GM19455 (cell line): ENCODE data around the gene FKTN.
"Not testable (repeated sequence)": the region's sequence is repeated elsewhere in the genome, so short reads cannot be mapped to it uniquely, and the experiment has no call there.

Experiments
- ATAC-seq: cut with Tn5 transposase; IDR thresholded peaks from one replicate; pipeline ENCODE4 v1.9.1; 2021; ENCODE audit not compliant: unreplicated experiment

FKTN gene

DNA sequence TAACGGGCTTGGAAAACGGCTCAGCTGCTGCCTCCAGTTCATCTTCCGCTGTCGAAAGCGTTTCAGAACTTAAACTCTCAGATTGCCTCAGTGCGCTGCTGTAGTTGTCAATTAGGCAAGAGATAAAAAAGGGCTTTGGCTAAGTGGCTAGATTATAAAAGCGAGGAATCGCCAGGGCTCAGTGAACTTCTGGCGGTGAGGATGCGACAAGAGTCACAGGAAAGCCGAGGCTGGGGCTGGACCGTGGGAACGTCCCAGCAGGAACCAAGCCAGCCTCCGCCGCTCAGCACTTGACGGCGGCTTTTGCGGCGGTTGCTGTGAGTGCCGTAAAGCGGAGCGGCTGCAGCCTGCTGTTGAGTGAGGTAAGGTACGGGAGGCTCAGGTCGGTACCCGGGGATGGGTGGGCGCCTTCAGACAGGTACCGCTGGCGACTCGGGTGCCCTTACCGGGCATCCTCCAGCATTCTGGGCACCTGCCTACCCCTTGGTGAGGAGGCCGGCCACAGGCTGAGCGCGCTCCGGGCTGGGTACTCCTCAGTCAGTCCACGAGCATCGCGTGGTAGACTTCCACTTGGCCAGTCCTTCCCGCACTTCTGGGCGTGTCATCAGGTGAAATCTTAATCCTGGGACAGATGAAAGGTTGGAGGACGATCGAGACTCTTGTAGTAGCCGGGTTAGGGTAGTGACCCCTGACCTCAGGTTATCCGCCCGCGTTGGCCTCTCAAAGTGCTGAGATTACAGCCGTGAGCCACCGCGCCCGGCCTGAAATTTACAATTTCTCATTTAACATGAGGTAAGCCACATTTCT lies at the start of gene FKTN:
Gene FKTN (plus strand): TSS at position 328 of the 807 bp plus-strand sequence. CDS start 16,902 bp downstream, outside the sequence.
- peak; percentile 98 for ATAC-seq

DNA sequence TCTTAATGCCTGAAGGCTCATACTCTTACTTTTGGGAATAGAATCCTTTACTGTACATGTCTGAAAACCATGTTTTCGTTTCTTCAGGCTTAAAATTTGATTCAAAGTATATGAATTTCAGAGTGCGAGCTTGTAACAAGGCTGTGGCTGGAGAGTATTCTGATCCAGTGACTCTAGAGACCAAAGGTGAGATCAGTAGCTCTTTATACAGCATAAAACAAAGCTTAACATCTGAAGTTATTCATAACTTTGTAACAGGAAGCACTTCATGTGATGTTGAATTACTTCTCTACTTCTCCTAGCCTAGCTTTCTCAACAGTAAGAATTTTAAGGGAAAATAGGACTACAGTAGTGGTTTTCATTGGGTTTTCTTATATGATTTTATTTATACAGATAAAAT lies 49.4 kb upstream of the FKTN start:
- ATAC-seq, result no peak

DNA sequence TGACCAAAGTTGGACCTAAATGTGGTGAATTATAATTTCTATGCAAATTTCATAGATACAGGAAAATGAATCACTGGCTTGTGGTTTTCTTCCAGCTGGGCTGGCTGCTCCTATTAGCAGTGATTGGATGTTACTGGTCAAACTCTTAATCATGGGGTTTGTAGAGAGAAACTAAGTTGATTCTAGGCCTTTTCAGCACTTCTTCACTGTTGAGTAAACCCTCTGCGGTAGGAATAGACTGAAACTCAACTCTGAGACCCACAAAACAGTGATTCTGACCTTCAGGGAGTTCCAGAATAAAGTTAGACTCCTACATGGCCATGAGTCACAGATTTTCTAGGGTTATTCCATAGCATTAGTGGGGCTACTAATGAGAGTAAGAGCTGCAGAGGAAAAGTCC lies 47.9 kb upstream of the FKTN start:
- peak; percentile 50 for ATAC-seq

DNA sequence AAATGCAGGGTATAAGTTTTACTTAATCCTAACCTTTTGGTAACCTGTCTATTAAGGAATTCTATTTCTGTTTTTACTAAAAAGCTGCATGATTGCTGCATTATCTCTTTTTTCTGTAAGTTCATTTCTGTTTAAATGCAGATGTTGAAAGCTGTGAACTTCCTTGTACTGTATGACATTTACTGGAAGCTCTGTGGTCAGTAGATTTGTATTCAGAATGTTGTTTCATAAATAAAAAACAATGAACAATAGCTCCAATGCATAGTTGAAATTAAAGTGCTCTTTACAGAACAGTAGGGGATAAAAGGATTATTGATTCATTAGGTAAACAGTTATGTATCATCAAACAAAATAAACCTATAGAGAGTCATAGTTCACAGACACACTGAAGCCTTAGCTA lies 46.5 kb upstream of the FKTN start:
- no peak for ATAC-seq

DNA sequence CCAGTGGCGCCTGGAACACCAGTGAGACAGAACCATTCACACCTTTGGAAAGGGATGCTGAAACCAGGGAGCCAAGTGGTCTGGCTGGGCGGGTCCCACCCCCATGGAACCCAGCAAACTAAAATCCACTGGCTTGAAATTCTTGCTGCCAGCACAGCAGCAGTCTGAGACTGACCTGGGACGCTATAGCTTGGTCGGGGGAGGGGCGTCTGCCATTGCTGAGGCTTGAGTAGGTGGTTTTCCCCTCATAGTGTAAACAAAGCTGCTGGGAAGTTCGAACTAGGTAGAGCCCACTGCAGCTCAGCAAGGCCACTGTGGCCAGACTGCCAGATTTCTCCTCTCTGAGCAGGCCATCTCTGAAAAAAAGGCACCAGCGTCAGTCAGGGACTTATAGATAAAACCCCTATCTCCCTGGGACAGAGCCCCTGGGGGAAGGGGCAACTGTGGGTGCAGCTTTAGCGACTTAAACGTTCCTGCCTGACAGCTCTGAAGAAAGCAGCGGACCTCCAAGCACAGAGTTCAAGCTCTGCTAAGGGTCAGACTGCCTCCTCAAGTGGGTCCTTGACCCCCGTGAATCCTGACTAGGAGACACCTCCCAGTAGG lies 42.0 kb upstream of the FKTN start:
- no peak for ATAC-seq

DNA sequence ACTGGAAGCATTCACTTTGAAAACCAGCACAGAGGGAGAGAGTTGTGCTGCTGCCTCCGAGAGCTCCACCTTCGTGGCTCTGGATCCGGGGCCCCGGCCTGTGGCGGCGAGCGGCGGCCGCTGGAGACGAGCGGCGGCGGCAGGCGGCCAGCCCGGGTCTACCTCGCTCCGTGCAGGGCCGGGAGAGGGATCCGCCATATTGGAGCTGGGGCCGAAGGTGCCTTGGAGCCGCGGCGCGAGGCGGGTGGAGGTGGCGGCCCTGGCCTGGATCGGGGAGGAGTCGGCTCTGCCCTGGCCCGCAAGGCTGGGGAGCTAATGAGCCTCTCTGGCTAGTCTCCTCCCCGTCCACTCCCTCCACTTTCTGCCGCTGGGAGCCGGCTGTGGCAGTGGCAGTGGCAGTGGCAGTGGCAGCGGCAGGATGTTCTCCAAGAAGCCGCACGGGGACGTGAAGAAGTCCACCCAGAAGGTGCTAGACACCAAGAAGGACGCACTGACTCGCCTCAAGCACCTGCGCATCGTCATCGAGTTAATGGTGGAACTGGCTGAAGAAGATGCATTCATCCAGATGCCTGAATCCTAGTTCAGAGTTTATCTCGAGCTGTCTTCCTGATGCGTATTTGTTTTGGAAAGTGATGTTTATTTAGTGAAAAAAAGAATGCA lies 38.1 kb upstream of the FKTN start:
- ATAC-seq, result peak; percentile 57

GRCh38 chr9:105520992-105521391 lies 36.9 kb upstream of the FKTN start:
- ATAC-seq, result not testable (repeated sequence)

DNA sequence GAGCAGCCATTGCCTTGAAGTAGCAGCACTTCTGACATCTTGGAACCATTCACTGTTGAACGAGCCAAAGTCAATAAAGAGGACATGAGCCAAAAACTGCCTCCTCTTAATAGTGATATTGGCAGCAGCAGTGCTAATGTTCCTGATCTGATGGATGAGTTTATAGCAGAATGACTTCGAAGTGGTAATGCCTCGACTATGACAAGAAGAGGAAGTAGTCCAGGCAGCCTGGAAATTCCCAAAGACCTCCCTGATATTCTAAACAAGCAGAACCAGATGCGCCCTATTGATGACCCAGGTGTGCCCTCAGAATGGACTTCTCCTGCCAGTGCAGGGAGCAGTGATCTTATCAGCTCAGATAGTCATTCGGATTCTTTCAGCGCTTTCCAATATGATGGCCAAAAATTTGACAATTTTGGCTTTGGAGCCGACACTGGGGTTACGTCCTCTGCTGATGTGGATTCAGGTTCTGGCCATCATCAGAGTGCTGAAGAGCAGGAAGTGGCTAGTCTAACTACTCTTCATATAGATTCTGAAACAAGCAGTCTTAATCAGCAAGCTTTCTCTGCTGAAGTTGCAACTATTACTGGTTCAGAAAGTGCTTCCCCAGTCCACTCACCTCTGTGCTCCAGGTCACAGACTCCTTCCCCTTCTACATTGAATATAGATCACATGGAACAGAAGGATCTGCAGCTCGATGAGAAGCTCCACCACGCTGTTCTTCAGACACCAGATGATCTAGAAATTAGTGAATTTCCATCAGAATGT lies 35.1 kb upstream of the FKTN start:
- peak; percentile 91 for ATAC-seq

DNA sequence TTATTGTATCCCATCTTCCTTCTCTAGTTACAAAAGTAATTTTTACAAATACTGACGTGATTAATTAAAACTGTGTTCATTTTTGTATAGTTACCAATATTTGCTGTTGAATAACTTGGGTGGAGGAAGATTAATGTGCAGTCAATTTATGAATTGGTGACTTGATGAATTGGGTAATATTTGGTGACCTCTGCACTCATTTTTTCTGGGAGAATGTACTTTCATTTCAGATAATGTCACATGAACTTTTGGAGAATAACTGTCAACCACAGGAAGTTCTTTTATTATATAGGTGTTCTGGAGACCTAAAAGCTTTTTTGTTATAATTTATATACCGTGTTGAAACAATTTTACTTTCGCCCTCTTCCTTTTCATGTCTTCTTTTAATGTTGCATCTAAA lies 26.4 kb upstream of the FKTN start:
- no peak for ATAC-seq

GRCh38 chr9:105535920-105536668 lies 21.8 kb upstream of the FKTN start:
- no peak for ATAC-seq

DNA sequence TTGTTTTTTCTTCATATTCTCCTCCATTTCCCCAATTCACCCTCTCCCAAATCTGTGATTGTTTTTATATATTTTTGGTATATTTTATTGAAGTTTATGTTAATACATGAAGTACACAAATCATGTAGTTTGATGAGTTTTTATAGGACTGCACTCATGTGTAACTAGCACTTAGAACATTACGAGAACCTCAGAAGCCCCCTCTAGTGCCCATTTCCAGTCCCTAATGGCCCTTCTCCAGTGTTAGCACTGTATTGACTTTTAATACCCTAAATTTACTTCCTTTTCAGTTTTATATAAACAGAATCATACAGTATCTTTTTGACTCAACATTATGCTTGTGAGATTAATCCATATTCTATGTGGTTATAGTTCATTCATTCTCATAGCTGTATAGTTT lies 18.5 kb upstream of the FKTN start:
- ATAC-seq, result no peak

GRCh38 chr9:105541838-105542237 lies 16.1 kb upstream of the FKTN start:
- ATAC-seq, result peak; percentile 75

DNA sequence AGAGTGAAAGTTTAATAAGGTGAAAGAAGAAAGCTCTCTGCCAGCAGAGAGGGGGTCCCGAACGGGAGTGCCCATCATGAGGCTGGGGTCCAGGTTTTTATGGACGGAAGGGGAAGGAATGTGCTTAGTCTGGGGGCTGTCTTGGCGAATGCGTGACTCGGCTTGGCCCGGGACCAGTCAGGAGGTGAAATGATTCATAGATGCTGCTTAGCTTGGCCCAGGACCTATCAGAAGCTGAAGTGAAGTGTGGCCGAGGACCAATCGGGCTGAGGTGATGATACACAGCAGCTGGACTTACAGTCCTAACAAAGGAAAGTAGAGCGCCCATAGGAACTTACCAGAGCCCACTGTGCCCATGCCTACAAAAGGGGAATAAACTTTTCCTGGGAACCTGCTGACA lies 3.9 kb upstream of the FKTN start:
- no peak for ATAC-seq

DNA sequence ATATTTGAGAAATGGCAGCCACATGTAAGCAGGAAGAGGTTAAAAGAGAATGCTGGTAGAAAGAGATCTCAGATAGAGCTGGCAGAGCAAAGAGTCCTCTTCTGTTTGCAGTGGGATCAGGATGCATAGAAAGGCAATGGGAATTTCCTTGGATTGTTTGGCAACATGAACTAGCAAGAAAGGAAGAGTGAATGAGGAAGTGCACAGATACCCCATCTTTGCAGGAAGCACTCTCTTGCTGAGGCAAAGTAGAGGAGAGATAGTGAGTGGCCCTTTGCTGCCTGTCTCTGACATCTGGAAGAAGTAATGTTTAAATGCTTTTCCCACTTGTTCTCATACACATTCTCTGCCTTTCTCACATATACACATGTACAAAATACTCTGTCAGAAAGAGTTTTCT lies 14.5 kb downstream of the FKTN start:
- ATAC-seq, result no peak

- not testable (repeated sequence) for ATAC-seq
These were observed 22.0 kb downstream of the FKTN start for GRCh38 chr9:105579952-105580351.

- not testable (repeated sequence) for ATAC-seq
These were observed 23.6 kb downstream of the FKTN start for GRCh38 chr9:105581550-105581949.

- ATAC-seq, result no peak
These were observed 35.2 kb downstream of the FKTN start for GRCh38 chr9:105593145-105593544.

DNA sequence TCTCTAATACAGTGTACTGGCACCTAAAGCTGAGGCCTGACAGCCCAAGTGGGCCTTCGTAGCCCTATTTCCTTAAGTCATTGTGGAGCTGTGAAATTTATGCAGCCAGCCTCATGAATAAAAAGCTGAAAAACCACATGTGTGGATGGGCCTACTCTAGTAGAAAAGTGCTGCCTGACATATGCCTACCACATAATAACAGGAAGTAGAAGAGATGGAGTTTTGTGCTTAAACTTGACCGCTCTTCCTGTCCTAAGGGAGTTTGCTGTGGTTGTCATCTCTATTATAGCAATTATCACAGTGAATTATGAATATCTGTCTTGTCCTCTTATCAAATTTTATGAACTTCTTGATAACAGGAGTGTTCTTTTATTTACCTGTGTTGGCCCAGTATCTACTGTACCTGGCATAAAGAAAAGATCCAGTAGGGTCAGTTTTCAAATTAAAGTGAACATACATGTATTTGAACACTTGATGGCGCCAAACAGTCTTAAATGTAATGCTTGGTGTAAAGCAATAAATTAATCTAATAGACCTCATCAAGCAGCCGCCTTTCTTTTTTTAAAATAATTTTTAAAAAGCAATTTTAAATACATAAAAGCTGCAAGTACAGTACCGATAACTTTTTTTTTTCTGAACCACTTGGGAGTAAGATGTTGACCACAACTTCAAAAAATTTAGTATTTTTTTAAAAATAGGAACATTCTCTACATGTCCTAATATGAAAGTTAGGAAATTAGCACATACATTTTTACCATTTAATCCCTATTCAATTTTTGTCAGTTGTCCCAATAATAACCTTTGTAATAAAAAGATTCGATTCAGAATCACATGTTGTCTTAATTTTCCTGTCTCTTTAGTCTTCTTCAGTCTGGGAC lies 51.0 kb downstream of the FKTN start:
- ATAC-seq, result no peak

DNA sequence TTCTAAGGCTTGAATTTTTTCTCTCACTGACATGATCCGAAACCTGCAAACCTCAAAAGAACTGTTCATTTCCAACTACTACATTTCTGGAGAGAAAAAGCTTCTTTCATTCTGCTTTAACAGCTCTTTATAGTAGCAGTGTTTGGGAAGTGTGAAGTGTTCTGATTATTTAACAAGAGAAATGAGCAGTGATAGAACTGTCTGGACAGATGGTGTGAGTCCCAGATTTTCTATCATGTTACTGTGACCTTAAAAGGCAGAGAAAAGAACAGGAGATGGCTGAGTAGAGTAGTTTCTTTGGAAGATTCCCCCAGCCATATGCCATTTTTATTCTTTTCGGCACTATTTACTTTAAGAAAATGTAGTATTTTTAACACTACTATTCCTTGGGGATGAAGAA lies 63.1 kb downstream of the FKTN start:
- ATAC-seq, result no peak

GRCh38 chr9:105625088-105625487 lies 67.2 kb downstream of the FKTN start:
- no peak for ATAC-seq
